Endothelial cell of umbilical vein (primary cell): ENCODE data around the gene ENC1. TPM values are rescaled to one million over a fixed set of nuclear protein-coding genes. Genes with fewer than 3 reads are reported as not detected.

Experiments used
- BruUV-seq: library from RNA; stranded (reverse); fragments of 400-500 nt; replicated peaks from 2 replicates; lab custom pipeline; 2021; lab: Mats Ljungman, UMichigan
- CTCF ChIA-PET: fragments of 300-600, 350-600 bp; sonication (Branson Sonifier 250); formaldehyde crosslinking; loops from one replicate; lab custom pipeline; 2021; ENCODE audit warnings: antibody characterized with exemption, inconsistent platforms; lab: Charles Lee
- POLR2A ChIA-PET: fragments of 300-600, 350-600 bp; sonication (Branson Sonifier 250); formaldehyde crosslinking; loops from one replicate; lab custom pipeline; 2021; ENCODE audit warnings: antibody characterized with exemption, inconsistent platforms; lab: Charles Lee
- DNase-seq: peaks from one replicate; pipeline ENCODE4 v3.0.0-alpha.2; 2011; ENCODE audit warnings: low read depth, low spot score
- FAIRE-seq: peaks from 2 replicates; lab custom pipeline; 2011; peaks lifted over from hg19 to GRCh38; lab: Jason Lieb, UNC
- H2AFZ ChIP-seq: 2 replicates; pipeline ENCODE4 v1.6.0; 2012; ENCODE audit warnings: low read depth, low read length, control low read depth, inconsistent platforms
- H3K27ac ChIP-seq: 2 replicates; pipeline ENCODE4 v1.5.1; 2011; ENCODE audit warnings: low read depth, mild to moderate bottlenecking, control low read depth, low read length, moderate library complexity; ENCODE audit not compliant: insufficient read depth
- H3K27me3 ChIP-seq, 2 experiments: 2 replicates each; pipeline versions ENCODE4 v1.6.0 to v1.6.1; 2011; ENCODE audit warnings: low read length in 2 of 2, mixed read lengths in 1 of 2; ENCODE audit not compliant: control insufficient read depth in 2 of 2, insufficient read depth in 2 of 2
- H3K36me3 ChIP-seq, 2 experiments: 2 replicates in 1 of 2; 3 replicates in 1 of 2; pipeline ENCODE4 v1.5.1; 2011; ENCODE audit warnings: low read length in 2 of 2, mild to moderate bottlenecking in 1 of 2, moderate library complexity in 1 of 2; ENCODE audit not compliant: control insufficient read depth in 2 of 2, insufficient read depth in 2 of 2; ENCODE audit errors: extremely low read depth in 1 of 2
- H3K4me1 ChIP-seq: 3 replicates; pipeline ENCODE4 v1.5.1; 2011; ENCODE audit warnings: mild to moderate bottlenecking, low read length; ENCODE audit not compliant: control insufficient read depth, insufficient read depth; ENCODE audit errors: extremely low read depth
- H3K4me2 ChIP-seq: 2 replicates; pipeline ENCODE4 v1.6.1; 2011; ENCODE audit warnings: low read length, control low read depth, mixed read lengths; ENCODE audit not compliant: insufficient read depth
- H3K4me3 ChIP-seq, 3 experiments: fragments of 200-600 bp in 1 of 3; sonication (generic), shearing (Covaris generic) in 1 of 3; replicated peaks in 1 of 3; 2 replicates each; pipeline ENCODE4 v1.5.1; 2011 to 2016; ENCODE audit warnings: control low read depth in 3 of 3, low read length in 3 of 3, mild to moderate bottlenecking in 2 of 3, inconsistent platforms in 1 of 3, low read depth in 1 of 3, moderate library complexity in 1 of 3; ENCODE audit not compliant: insufficient read depth in 1 of 3
- H3K79me2 ChIP-seq: 2 replicates; pipeline ENCODE4 v1.6.0; 2012; ENCODE audit warnings: low read length, inconsistent platforms; ENCODE audit not compliant: control insufficient read depth, insufficient read depth
- H3K9ac ChIP-seq: replicated peaks from 2 replicates; pipeline ENCODE3; 2011; ENCODE audit warnings: low read length, control low read depth; ENCODE audit not compliant: insufficient read depth; ENCODE audit errors: extremely low read depth
- H3K9me1 ChIP-seq: replicated peaks from 3 replicates; pipeline ENCODE4 v1.6.0; 2011; ENCODE audit warnings: mild to moderate bottlenecking, low read length; ENCODE audit not compliant: control insufficient read depth, insufficient read depth; ENCODE audit errors: extremely low read depth
- H3K9me3 ChIP-seq: replicated peaks from 2 replicates; pipeline ENCODE4 v1.5.1; 2012; ENCODE audit warnings: low read length, inconsistent platforms; ENCODE audit not compliant: control insufficient read depth, insufficient read depth
- H4K20me1 ChIP-seq: replicated peaks from 2 replicates; pipeline ENCODE3; 2011; ENCODE audit warnings: mild to moderate bottlenecking, low read length; ENCODE audit not compliant: control insufficient read depth, insufficient read depth; ENCODE audit errors: extremely low read depth
- EZH2 ChIP-seq: IDR thresholded peaks from 2 replicates; pipeline ENCODE4 v1.6.1; 2012; ENCODE audit warnings: borderline replicate concordance, low read depth, mild to moderate bottlenecking, moderate library complexity, low read length, inconsistent platforms; ENCODE audit not compliant: severe bottlenecking
- FOS ChIP-seq: IDR thresholded peaks from 2 replicates; pipeline ENCODE4 v1.6.1; 2011; ENCODE audit warnings: mild to moderate bottlenecking, low read length, moderate library complexity, borderline replicate concordance; ENCODE audit not compliant: insufficient read depth
- GATA2 ChIP-seq: IDR thresholded peaks from 2 replicates; pipeline ENCODE4 v1.7.0; 2011; ENCODE audit warnings: low read depth, mild to moderate bottlenecking, moderate library complexity, mixed read lengths, low read length; ENCODE audit not compliant: insufficient read length, insufficient read depth
- JUN ChIP-seq: IDR thresholded peaks from 2 replicates; pipeline ENCODE4 v1.6.1; 2011; ENCODE audit warnings: borderline replicate concordance, low read depth; ENCODE audit not compliant: insufficient read length, insufficient read depth
- MYC ChIP-seq: IDR thresholded peaks from one replicate; pipeline ENCODE4 v1.6.1; 2011; ENCODE audit warnings: mild to moderate bottlenecking, low read depth, low read length
- POLR2A ChIP-seq: IDR thresholded peaks from 2 replicates; pipeline ENCODE4 v1.6.1; 2012; ENCODE audit warnings: low read depth, mild to moderate bottlenecking, control low read depth, low read length
- POLR2AphosphoS5 ChIP-seq: IDR thresholded peaks from 2 replicates; pipeline ENCODE4 v1.6.1; 2012; ENCODE audit warnings: low read depth, mild to moderate bottlenecking, control low read depth, low read length, moderate library complexity; ENCODE audit not compliant: insufficient read depth
- dilution Hi-C: fragments of 300-500 bp; cut with MboI; formaldehyde crosslinking; loops from one replicate; pipeline ENCODE4 v1.15.0; 2019; ENCODE audit warnings: low sequenced_read_pairs; ENCODE audit not compliant: extremely low pct_ligation_motif_present
- intact Hi-C: fragments of 100-400 bp; cut with micrococcal nuclease; formaldehyde crosslinking; loops from one replicate; pipeline ENCODE4 v1.10.0; 2022
- polyA plus RNA-seq, 4 experiments: library from polyadenylated mRNA; depleted of rRNA in 3 of 4; stranded (reverse) in 3 of 4; unstranded in 1 of 4; fragments of >200 nt; gene quantifications; 2 replicates each; pipeline versions ENCODE4 v1.2.1 to v1.2.3, GENCODE V29; 2011 to 2012; ENCODE audit warnings: missing spikeins in 1 of 4
- total RNA-seq: library from RNA; stranded (reverse); gene quantifications from 2 replicates; pipeline ENCODE4 v1.2.3, GENCODE V29; 2021
- TF ChIP-seq, protein P1 (sequence below): IDR thresholded peaks from 2 replicates; pipeline ENCODE4 v1.6.1; 2011; ENCODE audit not compliant: insufficient read depth, insufficient read length
- TF ChIP-seq, protein P2 (sequence below), 2 donors: IDR thresholded peaks; 1 replicate in 1 of 2; 2 replicates in 1 of 2; pipeline ENCODE4 v1.5.1; 2011; ENCODE audit warnings: low read length in 2 of 2, mild to moderate bottlenecking in 2 of 2, moderate library complexity in 2 of 2, control low read depth in 1 of 2, inconsistent platforms in 1 of 2, low read depth in 1 of 2; ENCODE audit not compliant: insufficient read depth in 1 of 2; ENCODE audit errors: extremely low read depth in 1 of 2

Gene ENC1
- total and polyA plus RNA-seq, 2 donors (not counting 3 experiments of a cell fraction or from before 2014, with no cell fraction given): 42.2 to 53.3 TPM

DNA sequence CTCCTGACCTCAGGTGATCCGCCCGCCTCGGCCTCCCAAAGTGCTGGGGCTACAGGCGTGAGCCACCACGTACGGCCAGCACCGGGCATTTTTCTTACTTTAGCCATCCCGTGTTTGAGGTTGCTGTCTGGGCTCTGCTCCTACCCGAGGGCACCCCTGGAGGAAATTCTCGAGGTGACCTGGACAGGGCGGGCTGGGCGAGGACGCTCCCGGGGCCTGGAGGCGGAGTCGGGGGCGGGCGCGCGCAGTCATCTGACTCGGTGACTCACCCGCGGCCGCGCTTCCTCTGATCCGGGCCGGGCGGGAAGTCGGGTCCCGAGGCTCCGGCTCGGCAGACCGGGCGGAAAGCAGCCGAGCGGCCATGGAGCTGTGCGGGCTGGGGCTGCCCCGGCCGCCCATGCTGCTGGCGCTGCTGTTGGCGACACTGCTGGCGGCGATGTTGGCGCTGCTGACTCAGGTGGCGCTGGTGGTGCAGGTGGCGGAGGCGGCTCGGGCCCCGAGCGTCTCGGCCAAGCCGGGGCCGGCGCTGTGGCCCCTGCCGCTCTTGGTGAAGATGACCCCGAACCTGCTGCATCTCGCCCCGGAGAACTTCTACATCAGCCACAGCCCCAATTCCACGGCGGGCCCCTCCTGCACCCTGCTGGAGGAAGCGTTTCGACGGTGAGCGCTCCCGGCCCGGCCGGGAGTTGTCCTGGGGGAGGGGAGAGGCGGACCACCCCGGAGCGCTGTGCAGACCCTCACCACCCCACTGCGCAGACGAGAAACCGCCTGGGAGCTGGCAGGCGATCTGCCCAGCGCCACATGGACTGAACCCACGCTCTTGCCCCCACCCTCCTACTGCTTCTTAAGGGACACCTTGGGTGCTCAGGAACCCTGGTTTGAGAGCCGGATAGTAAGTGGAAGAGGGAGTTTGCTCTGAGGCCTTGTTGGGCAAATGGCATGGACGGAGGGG lies 44.6 kb upstream of the ENC1 start, which contains the start of gene HEXB:
HEXB (plus strand) TSS at position 334 of the 952 bp plus-strand sequence; CDS start at position 362, 28 bp downstream.
- no TSS peak for BruUV-seq
- peak within 1 kb of the TSS; percentile 63 for H3K4me2 ChIP-seq

More for the DNA sequence above, 44.6 kb upstream of the ENC1 start, which contains the start of gene HEXB:
- no peaks in the 10 kb centered on the region for H3K27me3 ChIP-seq
- H2AFZ ChIP-seq: peak within 1 kb of the TSS; percentile 78
- ChIA-PET CTCF (interaction anchor here (1.1 to 1.2 kb wide), 2 partner anchors 9 to 777 kb away, joined by 3 to 7 read pairs; no protein-coding TSS in a partner anchor), POLR2A (interaction anchor here (1.1 kb wide), 1 partner anchor 45 kb away, joined by 3 read pairs; the partner anchor contains the start of gene ENC1)
- intact Hi-C loops (no loop called here), dilution Hi-C loops (no loop called here)
- H4K20me1 ChIP-seq: no peaks in the 10 kb centered on the region
- H3K9ac ChIP-seq: peak within 1 kb of the TSS; percentile 69
- peaks cover 20% of the 10 kb centered on the region for H3K4me1 ChIP-seq
- H3K9me3 ChIP-seq: no peaks in the 10 kb centered on the region
- TF ChIP-seq EZH2: no peak
- peak; percentile 96 for TF ChIP-seq POLR2AphosphoS5
- peak; percentile 97 for TF ChIP-seq POLR2A
- TF ChIP-seq GATA2: no peak
- TF ChIP-seq, protein P1, sequence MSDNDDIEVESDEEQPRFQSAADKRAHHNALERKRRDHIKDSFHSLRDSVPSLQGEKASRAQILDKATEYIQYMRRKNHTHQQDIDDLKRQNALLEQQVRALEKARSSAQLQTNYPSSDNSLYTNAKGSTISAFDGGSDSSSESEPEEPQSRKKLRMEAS: no peak
- no peak for TF ChIP-seq MYC
- TF ChIP-seq, protein P2, sequence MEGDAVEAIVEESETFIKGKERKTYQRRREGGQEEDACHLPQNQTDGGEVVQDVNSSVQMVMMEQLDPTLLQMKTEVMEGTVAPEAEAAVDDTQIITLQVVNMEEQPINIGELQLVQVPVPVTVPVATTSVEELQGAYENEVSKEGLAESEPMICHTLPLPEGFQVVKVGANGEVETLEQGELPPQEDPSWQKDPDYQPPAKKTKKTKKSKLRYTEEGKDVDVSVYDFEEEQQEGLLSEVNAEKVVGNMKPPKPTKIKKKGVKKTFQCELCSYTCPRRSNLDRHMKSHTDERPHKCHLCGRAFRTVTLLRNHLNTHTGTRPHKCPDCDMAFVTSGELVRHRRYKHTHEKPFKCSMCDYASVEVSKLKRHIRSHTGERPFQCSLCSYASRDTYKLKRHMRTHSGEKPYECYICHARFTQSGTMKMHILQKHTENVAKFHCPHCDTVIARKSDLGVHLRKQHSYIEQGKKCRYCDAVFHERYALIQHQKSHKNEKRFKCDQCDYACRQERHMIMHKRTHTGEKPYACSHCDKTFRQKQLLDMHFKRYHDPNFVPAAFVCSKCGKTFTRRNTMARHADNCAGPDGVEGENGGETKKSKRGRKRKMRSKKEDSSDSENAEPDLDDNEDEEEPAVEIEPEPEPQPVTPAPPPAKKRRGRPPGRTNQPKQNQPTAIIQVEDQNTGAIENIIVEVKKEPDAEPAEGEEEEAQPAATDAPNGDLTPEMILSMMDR (IDR thresholded peaks at IDR 0.05; ENCODE audit: extremely low read depth in 1 of 2, insufficient read depth in 1 of 2, low read depth in 1 of 2, low read length in 2 of 2): no peak
- peak; percentile 86 for TF ChIP-seq FOS
- no peak for TF ChIP-seq JUN
- DNase-seq (peak; percentile 84), FAIRE-seq (peak; percentile 85)
- H3K79me2 ChIP-seq: peaks cover 23% of the 10 kb centered on the region
- H3K36me3 ChIP-seq: peaks cover 0 to 2% of the 10 kb centered on the region in 2 experiments
- peak within 1 kb of the TSS; percentile 60 for H3K27ac ChIP-seq
- peak within 1 kb of the TSS; percentile 26 to 89 (median 64) for H3K4me3 ChIP-seq
- H3K9me1 ChIP-seq: no peaks in the 10 kb centered on the region
